ENCODE data around the gene SLC25A34. TPM values are rescaled to one million over a fixed set of nuclear protein-coding genes. Genes with fewer than 3 reads are reported as not detected.

SLC25A34 gene
- total RNA-seq, 2 experiments from 2014 or later, result 1.6 to 2.7 TPM

DNA sequence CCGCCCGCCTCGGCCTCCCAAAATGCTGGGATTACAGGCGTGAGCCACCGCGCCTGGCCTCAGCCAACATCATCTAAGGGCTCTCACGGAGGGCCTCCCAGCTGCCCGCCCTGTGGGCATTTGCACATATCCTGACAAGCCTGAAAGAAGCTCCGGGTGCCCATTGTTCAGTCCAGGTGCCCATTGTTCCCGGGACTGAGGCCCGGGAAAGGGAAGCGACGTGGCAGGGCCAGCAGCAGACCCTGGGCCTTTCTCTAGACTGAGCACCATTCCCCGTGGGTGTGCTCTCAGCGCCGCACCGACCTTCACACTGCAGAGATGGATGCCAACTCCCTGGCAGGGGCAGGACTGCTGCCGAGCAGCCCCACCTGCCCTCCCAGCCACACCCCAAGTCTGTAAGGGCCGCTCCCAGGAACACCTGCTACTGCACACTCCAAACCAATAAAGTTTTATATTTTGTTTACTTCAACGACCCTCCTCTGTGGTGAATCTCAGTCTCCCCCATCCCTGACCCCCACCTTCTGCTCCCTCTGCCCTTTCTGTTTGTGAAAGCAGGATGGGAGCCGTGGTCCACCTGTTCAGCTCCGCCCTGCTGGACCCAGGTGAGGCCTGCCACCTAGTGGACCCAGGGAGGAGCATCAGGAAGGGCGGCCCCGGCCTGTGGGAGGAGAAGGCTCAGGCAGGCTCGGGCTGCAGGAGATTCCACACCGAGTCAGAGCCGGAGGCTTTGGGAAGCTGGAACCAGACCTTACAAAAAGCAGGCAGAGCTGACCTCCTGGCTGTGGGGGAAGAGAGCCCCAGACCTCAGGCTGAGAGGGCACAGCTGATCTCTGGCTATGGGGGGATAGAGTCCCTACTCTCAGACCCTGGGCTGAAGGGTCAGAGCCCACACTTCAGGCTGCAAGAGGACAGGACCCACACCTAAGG lies 5.1 kb downstream of the SLC25A34 start:
- peak; percentile 85 for ATAC-seq (ENCODE audit: low read depth)
- POLR2A ChIA-PET, result interaction anchor here (0.7 to 0.9 kb wide), 2 partner anchors 87 to 148 kb away, joined by 3 read pairs; no protein-coding TSS in a partner anchor
- DNase-seq, result peak; percentile 80
- Mint-ChIP-seq H3K36me3 (no peaks in the 10 kb centered on the region), H3K27me3 (no peaks in the 10 kb centered on the region), H3K9me3 (no peaks in the 10 kb centered on the region), H3K27ac (no peak overlapping the region), H3K4me3 (no peak overlapping the region), H3K4me1 (peaks cover 5% of the 10 kb centered on the region)

DNA sequence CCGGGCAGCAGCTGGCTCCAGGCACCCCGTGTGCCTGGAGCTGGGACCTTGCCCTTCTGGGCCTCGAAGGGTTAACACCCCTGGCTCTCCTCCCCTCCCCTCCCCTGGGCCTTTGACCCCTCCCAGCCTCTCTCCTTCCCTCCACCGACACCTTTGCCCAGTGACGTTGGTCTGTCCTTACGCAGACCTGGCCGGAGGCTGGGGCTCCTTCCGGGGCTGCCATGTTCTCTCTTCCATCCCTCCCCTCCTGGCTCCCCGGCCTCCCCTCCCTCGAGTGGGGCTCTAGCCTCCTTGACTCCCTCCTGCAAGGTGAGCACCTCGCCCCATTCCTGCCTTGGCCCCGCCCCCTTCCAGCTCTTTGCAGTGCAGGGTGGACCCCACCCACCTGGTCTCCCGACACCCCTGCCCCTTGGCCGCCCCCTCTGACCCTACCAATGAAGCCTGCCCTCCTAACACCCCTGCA lies 6.3 kb downstream of the SLC25A34 start, which contains the start of gene TMEM82:
Gene TMEM82, plus strand, starts transcription at position 161 of the 463 bp plus-strand sequence. Its CDS starts 61 bp downstream, at position 222.
- Mint-ChIP-seq H3K9me3 (no peaks in the 10 kb centered on the region), H3K27ac (no peak within 1 kb of the TSS), H3K4me3 (no peak within 1 kb of the TSS), H3K4me1 (peaks cover 5% of the 10 kb centered on the region), H3K36me3 (no peaks in the 10 kb centered on the region), H3K27me3 (no peaks in the 10 kb centered on the region)
- POLR2A ChIA-PET, result no interaction called here
- ATAC-seq (ENCODE audit: low read depth) (no peak), DNase-seq (no peak)

DNA sequence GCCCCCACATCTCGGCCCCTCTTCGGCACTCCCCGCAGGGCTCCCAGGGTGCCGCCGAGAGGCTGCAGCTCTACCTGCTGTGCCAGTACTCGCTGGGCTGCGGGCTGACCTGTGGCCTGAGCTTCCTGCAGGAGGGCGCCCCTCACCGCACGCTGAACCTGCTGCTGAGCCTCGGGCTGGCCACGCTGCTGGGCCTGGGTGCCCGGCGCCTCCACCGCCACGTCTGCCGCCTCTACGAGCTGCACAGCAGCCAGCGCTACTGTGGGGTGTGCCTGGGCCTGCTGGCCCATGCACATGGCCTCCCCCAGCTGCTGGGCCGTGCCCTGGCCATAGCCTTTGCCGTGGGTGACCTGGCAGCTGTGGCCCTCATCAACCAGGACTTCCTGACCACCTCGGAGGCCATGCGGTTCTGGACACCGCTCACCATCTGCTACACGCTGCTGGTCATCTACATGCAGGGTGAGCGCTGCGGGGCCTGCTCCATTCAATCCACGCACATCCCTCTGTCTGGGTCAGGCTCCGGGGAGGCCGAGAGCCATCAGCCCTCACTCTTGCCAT lies 8.1 kb downstream of the SLC25A34 start:
- no peak for DNase-seq
- ATAC-seq (ENCODE audit: low read depth), result no peak
- H3K27me3 Mint-ChIP-seq, result no peaks in the 10 kb centered on the region
- H3K4me1 Mint-ChIP-seq, result peaks cover 5% of the 10 kb centered on the region
- H3K4me3 Mint-ChIP-seq, result no peak overlapping the region
- POLR2A ChIA-PET, result no interaction called here
- no peaks in the 10 kb centered on the region for H3K36me3 Mint-ChIP-seq
- H3K27ac Mint-ChIP-seq, result no peak overlapping the region
- H3K9me3 Mint-ChIP-seq, result no peaks in the 10 kb centered on the region

DNA sequence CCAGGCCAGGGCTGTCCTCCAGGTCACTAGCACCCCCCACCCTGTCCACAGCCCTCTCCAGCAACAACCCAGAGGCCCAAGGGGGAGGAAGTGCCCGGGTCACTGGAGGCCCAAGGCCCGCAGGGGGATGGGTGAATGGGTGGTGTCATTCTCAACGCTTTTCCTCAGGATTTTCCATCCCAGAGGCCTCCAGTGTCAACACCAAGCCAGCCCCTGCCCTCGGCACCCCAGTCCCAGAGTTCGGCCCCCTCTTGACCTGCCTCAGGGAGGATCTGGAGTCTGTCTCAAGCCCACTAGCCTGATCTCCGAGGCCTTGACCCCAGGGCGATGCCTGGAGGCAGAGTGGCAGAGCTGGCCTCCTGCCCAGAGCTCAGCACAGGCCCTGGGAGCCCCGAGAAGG lies 11.3 kb downstream of the SLC25A34 start:
- Mint-ChIP-seq H3K4me3 (no peak overlapping the region), H3K27me3 (no peaks in the 10 kb centered on the region), H3K27ac (no peak overlapping the region), H3K36me3 (no peaks in the 10 kb centered on the region), H3K4me1 (no peaks in the 10 kb centered on the region), H3K9me3 (no peaks in the 10 kb centered on the region)
- no peak for DNase-seq
- POLR2A ChIA-PET, result no interaction called here
- no peak for ATAC-seq (ENCODE audit: low read depth)

DNA sequence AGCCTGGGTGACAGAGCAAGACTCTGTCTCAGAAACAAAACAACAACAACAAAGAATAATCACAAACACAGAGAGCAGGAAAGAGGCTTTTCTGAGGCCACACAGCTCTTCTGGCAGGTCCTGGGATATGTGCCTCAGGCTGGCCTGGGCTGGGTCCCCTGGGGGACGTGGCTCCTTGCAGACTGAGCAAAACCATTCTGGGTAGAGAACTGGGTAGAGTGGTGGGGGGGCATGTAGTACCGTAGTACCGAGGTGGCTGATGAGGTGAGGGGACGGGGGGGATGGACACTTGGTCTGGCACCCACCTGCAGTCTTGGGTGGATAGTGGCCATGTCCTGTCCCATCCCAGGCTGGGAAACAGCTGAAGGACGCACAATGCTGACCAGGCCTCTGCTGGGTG lies 12.2 kb downstream of the SLC25A34 start:
- Mint-ChIP-seq H3K27ac (no peak overlapping the region), H3K4me1 (no peaks in the 10 kb centered on the region), H3K4me3 (no peak overlapping the region), H3K27me3 (peaks cover under 1% of the 10 kb centered on the region), H3K36me3 (no peaks in the 10 kb centered on the region), H3K9me3 (no peaks in the 10 kb centered on the region)
- no peak for ATAC-seq (ENCODE audit: low read depth)
- POLR2A ChIA-PET, result no interaction called here
- DNase-seq, result no peak

DNA sequence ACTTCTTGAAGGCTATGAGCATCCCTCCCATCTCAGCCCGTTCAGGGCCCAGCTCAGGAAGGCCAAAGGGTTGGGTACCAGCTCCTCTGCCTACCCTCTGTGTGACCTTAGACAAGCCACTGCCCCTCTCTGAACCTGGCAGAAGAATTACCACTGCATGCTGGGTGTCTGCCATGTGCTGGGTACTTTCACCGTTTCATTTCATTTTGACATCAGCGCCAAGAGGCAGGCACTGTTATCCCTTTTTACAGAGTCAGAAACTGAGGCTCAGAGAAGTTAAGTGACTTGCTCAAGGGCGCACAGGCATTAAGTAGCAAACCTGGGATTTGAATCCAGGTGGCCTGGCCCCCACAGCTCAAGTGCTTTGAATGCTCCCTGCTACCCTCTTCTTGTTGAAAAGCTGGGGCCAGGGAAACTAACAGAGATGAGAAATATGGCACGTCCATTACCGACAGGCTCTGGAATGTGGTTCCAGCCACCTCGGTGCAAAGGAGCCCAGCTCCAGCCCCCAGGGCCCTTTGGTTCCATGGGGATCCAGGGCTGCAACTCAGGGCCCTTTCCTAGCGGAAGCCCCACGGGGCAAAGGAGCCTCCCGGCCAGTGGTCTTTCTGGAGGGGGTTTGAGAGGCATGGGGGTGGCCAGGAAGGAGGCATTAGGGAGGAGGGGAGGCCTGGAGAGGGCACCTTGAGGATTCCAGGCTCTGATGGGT lies 12.8 kb downstream of the SLC25A34 start:
- POLR2A ChIA-PET, result no interaction called here
- H3K27ac Mint-ChIP-seq, result no peak overlapping the region
- ATAC-seq (ENCODE audit: low read depth) (no peak), DNase-seq (no peak)
- H3K4me3 Mint-ChIP-seq, result no peak overlapping the region
- no peaks in the 10 kb centered on the region for H3K36me3 Mint-ChIP-seq
- peaks cover 3% of the 10 kb centered on the region for H3K27me3 Mint-ChIP-seq
- no peaks in the 10 kb centered on the region for H3K4me1 Mint-ChIP-seq
- no peaks in the 10 kb centered on the region for H3K9me3 Mint-ChIP-seq

DNA sequence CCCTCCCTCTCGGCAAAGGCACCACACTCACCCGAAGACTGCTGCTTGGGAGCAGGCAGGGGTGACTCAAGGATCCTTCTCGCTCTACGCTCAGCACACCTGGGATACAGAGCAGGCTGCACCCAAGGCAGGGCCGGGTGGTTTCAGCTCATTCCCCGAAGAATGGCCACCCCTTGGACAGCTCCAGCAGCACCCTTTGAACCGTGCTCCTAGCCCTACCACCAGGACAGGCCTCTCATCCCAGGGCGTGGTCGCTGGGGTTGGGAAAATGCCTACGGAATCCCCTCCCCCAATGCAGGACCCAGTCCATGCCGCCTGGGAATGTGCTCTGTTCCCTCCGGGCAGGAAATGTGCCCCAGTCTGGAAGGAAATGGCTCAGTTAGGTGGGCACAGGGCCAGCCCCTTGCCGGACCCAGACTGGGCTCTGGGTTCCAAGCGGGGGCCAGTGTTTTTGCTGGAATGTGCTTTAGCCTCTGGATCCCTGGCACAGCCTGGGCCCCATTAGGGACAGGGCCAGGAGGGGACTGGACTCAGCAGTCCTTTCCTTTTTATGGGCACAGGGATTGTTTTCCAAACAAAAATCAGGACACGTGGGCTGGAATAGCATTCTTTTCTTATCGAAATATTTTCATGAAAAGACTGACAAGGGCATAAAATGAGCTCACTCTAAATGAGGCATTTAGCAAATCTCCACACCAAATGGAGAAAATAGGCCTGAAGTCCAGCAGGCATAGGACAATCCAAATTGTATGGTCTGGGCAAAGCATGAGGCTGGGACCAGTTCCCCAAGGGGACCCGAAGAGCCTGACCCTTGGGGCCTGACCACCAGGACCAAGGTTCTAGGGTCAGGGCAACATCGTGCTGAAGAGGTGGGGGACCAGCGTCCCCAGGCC lies 13.6 kb downstream of the SLC25A34 start:
- DNase-seq (no peak), ATAC-seq (ENCODE audit: low read depth) (no peak)
- Mint-ChIP-seq H3K9me3 (no peaks in the 10 kb centered on the region), H3K36me3 (no peaks in the 10 kb centered on the region), H3K27ac (no peak overlapping the region), H3K27me3 (peaks cover 3% of the 10 kb centered on the region), H3K4me1 (no peaks in the 10 kb centered on the region), H3K4me3 (no peak overlapping the region)
- POLR2A ChIA-PET, result no interaction called here

DNA sequence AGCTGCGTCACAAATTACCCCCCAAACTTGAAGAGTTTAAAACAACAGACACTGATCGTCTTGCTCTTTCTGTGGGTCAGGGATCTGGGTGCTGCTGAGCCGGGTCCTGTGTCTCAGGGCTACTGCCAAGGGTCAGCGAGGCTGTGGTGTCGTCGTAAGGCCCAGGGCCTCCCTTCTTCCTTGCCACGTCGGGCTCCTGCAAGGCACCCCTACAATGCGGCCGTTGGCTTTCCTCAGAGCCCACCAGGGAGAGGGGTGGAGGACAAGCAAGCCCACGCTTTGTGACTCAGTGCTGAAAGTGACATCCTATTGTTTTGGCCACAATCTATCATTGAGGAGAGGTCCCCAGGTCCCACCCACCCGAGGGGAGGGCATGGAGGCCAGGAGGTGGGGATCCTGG lies 14.9 kb downstream of the SLC25A34 start:
- Mint-ChIP-seq H3K9me3 (no peaks in the 10 kb centered on the region), H3K27me3 (peaks cover 11% of the 10 kb centered on the region), H3K27ac (no peak overlapping the region), H3K4me1 (no peaks in the 10 kb centered on the region), H3K4me3 (no peak overlapping the region), H3K36me3 (no peaks in the 10 kb centered on the region)
- ATAC-seq (ENCODE audit: low read depth) (no peak), DNase-seq (no peak)
- POLR2A ChIA-PET, result no interaction called here

DNA sequence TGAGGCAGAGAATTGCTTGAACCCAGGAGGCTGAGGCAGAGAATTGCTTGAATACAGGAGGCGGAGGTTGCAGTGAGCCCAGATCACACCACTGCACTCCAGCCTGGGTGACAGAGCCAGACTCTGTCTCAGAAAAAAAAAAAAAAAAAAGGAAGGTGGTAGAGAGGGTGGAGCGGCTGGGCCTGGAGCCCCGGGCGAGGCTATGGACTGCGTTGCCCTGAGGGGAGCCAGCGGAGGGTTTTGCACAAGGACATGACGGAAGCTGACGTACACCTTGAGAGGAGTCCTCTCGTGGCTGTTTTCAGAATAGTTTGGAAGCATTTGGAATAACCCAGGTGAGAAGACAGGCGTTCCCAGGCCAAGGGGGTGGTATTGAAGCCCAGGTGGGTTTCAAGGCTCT lies 15.7 kb downstream of the SLC25A34 start:
- Mint-ChIP-seq H3K4me3 (no peak overlapping the region), H3K9me3 (no peaks in the 10 kb centered on the region), H3K27ac (no peak overlapping the region), H3K4me1 (peaks cover 5% of the 10 kb centered on the region), H3K36me3 (no peaks in the 10 kb centered on the region), H3K27me3 (peaks cover 17% of the 10 kb centered on the region)
- DNase-seq (no peak), ATAC-seq (ENCODE audit: low read depth) (no peak)
- POLR2A ChIA-PET, result no interaction called here

DNA sequence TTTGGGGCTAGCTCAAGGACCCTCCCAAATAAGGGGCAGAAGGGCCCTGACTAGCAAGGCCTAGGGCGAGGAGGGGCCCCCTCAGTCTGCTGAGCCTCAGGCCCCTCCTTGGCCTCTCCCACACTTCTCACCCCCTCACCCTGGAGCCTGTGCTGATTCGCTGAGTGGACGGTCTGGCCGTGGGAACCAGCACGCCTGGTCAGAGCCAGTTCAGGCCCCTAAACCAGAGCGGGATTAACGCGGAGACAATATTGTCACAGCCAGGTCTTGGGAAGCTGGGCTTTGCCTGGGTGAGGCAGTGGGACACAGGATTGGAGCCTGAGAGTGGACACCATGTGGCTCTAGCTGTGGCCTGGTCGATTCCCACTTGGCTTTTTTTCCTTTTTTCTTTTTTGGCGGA lies 17.7 kb downstream of the SLC25A34 start:
- H3K27ac Mint-ChIP-seq, result no peak overlapping the region
- no peak for ATAC-seq (ENCODE audit: low read depth)
- peaks cover 7% of the 10 kb centered on the region for H3K4me1 Mint-ChIP-seq
- DNase-seq, result no peak
- no peaks in the 10 kb centered on the region for H3K9me3 Mint-ChIP-seq
- H3K4me3 Mint-ChIP-seq, result no peak overlapping the region
- H3K36me3 Mint-ChIP-seq, result no peaks in the 10 kb centered on the region
- POLR2A ChIA-PET, result no interaction called here
- peaks cover 32% of the 10 kb centered on the region for H3K27me3 Mint-ChIP-seq

DNA sequence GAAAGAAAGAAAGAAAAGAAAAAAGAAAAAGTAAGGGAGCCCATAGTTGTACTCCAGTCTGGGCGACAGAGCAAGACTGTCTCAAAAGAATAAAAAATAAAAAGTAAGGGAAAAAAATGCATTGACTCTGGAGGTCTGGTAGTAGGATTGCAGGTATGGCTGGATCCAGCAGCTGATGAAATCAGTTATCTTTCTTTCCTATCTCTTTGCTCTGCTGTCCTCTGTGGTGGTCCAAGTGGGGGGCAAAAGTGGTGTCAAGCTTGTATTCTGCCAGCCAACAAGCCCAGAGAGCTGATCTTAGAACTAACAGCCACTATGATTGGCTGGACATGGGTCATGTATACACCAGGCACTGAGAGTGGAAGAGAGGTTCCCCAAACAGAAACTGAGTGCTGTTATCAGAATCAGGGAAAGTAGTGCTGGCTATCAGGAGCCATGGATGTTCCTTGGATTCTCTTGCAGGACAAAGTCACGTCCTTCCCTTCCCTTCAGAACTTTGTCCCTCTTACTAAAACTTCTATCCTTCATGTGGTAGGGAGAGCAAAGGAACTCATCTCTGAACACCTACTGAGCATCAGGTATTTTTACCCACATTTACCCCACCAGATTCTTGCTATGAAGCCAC lies 19.1 kb downstream of the SLC25A34 start:
- Mint-ChIP-seq H3K4me1 (peaks cover 7% of the 10 kb centered on the region), H3K4me3 (no peak overlapping the region), H3K27me3 (peaks cover 41% of the 10 kb centered on the region), H3K9me3 (no peaks in the 10 kb centered on the region), H3K27ac (no peak overlapping the region), H3K36me3 (no peaks in the 10 kb centered on the region)
- no peak for ATAC-seq (ENCODE audit: low read depth)
- POLR2A ChIA-PET, result no interaction called here
- no peak for DNase-seq

DNA sequence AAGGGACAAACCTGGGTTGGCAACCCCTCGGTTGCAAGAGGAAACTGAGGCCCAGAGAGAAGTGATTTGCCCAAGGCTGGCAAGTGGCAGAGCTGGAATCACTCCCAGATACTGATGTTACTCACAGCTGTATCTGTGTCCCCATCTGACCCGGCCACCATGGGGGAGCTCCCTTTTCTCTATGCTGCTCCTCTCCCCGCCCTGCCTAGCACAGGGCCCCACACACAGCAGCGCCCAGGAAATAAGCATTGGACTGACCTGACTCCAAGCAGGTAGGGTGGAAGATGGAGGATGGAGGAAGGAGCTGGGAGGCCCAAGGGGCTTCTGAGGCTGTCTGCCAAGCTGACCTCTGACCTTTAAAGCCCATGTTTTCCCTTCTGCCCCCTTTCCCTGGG lies 19.6 kb downstream of the SLC25A34 start:
- Mint-ChIP-seq H3K4me3 (no peak overlapping the region), H3K27ac (no peak overlapping the region), H3K36me3 (no peaks in the 10 kb centered on the region), H3K9me3 (no peaks in the 10 kb centered on the region), H3K4me1 (peaks cover 7% of the 10 kb centered on the region), H3K27me3 (peaks cover 46% of the 10 kb centered on the region)
- no peak for ATAC-seq (ENCODE audit: low read depth)
- POLR2A ChIA-PET, result no interaction called here
- DNase-seq, result no peak
